Measurements from ENCODE around the gene P3H2.

Gene P3H2

GRCh38 chr3:189985948-189986347 is 134.7 kb downstream of the P3H2 start:
- in situ Hi-C loops (cut with HindIII; ENCODE audit: low sequenced_read_pairs): no loop called here
- no peak for TF ChIP-seq CTCF (IDR thresholded peaks at IDR 0.05; ENCODE audit: low read depth, low read length, missing control alignments)
- H3K4me3 ChIP-seq (ENCODE audit: low read depth, low read length): no peak overlapping the region
- DNase-seq (ENCODE audit: low read depth): no peak

GRCh38 chr3:189983612-189984011 is 137.1 kb downstream of the P3H2 start:
- no peak for DNase-seq (ENCODE audit: low read depth)
- TF ChIP-seq CTCF (IDR thresholded peaks at IDR 0.05; ENCODE audit: low read depth, low read length, missing control alignments): no peak
- H3K4me3 ChIP-seq (ENCODE audit: low read depth, low read length): no peak overlapping the region
- in situ Hi-C loops (cut with HindIII; ENCODE audit: low sequenced_read_pairs): no loop called here

GRCh38 chr3:189982321-189982945 is 138.3 kb downstream of the P3H2 start:
- DNase-seq (ENCODE audit: low read depth): no peak
- in situ Hi-C loops (cut with HindIII; ENCODE audit: low sequenced_read_pairs): no loop called here
- no peak for TF ChIP-seq CTCF (IDR thresholded peaks at IDR 0.05; ENCODE audit: low read depth, low read length, missing control alignments)

GRCh38 chr3:189981668-189982067 is 139.0 kb downstream of the P3H2 start:
- no peak overlapping the region for H3K4me3 ChIP-seq (ENCODE audit: low read depth, low read length)
- in situ Hi-C loops (cut with HindIII; ENCODE audit: low sequenced_read_pairs): no loop called here
- no peak for TF ChIP-seq CTCF (IDR thresholded peaks at IDR 0.05; ENCODE audit: low read depth, low read length, missing control alignments)
- DNase-seq (ENCODE audit: low read depth): peak; percentile 91

More at GRCh38 chr3:189982321-189982945, 138.3 kb downstream of the P3H2 start:
- no peak overlapping the region for H3K4me3 ChIP-seq (ENCODE audit: low read depth, low read length)

- DNase-seq (ENCODE audit: low read depth): peak; percentile 57
- in situ Hi-C loops (cut with HindIII; ENCODE audit: low sequenced_read_pairs): no loop called here
- TF ChIP-seq CTCF (IDR thresholded peaks at IDR 0.05; ENCODE audit: low read depth, low read length, missing control alignments): no peak
- H3K4me3 ChIP-seq (ENCODE audit: low read depth, low read length): no peak overlapping the region
Measured at GRCh38 chr3:189978753-189979152, 141.9 kb downstream of the P3H2 start.

GRCh38 chr3:189977174-189977573 is 143.5 kb downstream of the P3H2 start:
- in situ Hi-C loops (cut with HindIII; ENCODE audit: low sequenced_read_pairs): no loop called here
- no peak for DNase-seq (ENCODE audit: low read depth)
- TF ChIP-seq CTCF (IDR thresholded peaks at IDR 0.05; ENCODE audit: low read depth, low read length, missing control alignments): no peak
- no peak overlapping the region for H3K4me3 ChIP-seq (ENCODE audit: low read depth, low read length)
